H9 (cell line): ENCODE measurements around the gene CTNS. TPM values are rescaled to one million over a fixed set of nuclear protein-coding genes. Genes with fewer than 3 reads are reported as not detected.

Source experiments
- DNase-seq: peaks from one replicate; pipeline ENCODE4 v3.0.0-alpha.2; 2017
- H2AFZ ChIP-seq: one replicate; pipeline ENCODE4 v1.6.1; 2013; ENCODE audit warnings: mild to moderate bottlenecking, low read length, control low read depth, moderate library complexity
- H2AK5ac ChIP-seq: 2 replicates; pipeline ENCODE4 v1.6.1; 2013; ENCODE audit warnings: low read length, control low read depth, mixed read lengths; ENCODE audit not compliant: insufficient read length
- H2BK120ac ChIP-seq: one replicate; pipeline ENCODE4 v1.6.1; 2013; ENCODE audit warnings: low read depth, mild to moderate bottlenecking, low read length, control low read depth, inconsistent platforms; ENCODE audit not compliant: poor library complexity, severe bottlenecking
- H2BK12ac ChIP-seq: 2 replicates; pipeline ENCODE4 v1.6.1; 2013; ENCODE audit warnings: low read length, control low read depth, mixed read lengths, low read depth; ENCODE audit not compliant: insufficient read length
- H2BK15ac ChIP-seq: 2 replicates; pipeline ENCODE4 v1.6.1; 2013; ENCODE audit warnings: low read depth, low read length, control low read depth
- H2BK20ac ChIP-seq: one replicate; pipeline ENCODE4 v1.6.1; 2013; ENCODE audit warnings: low read depth, mild to moderate bottlenecking, low read length, control low read depth, inconsistent platforms; ENCODE audit not compliant: poor library complexity, severe bottlenecking
- H2BK5ac ChIP-seq: 2 replicates; pipeline ENCODE4 v1.6.1; 2013; ENCODE audit warnings: low read length, control low read depth, mixed read lengths; ENCODE audit not compliant: insufficient read length
- H3K14ac ChIP-seq: 2 replicates; pipeline ENCODE4 v1.6.1; 2013; ENCODE audit warnings: low read length, control low read depth; ENCODE audit not compliant: insufficient read depth
- H3K18ac ChIP-seq: 2 replicates; pipeline ENCODE4 v1.6.1; 2013; ENCODE audit warnings: low read depth, mild to moderate bottlenecking, mixed read lengths, low read length, control low read depth; ENCODE audit not compliant: insufficient read length
- H3K23ac ChIP-seq: 2 replicates; pipeline ENCODE4 v1.6.1; 2013; ENCODE audit warnings: low read length, control low read depth, mixed read lengths, low read depth; ENCODE audit not compliant: insufficient read length
- H3K23me2 ChIP-seq: 2 replicates; pipeline ENCODE4 v1.6.1; 2013; ENCODE audit warnings: low read depth, mild to moderate bottlenecking, mixed read lengths, low read length, control low read depth; ENCODE audit not compliant: insufficient read length, poor library complexity, severe bottlenecking
- H3K27ac ChIP-seq: 2 replicates; pipeline ENCODE4 v1.5.1; 2013; ENCODE audit warnings: low read length, control low read depth, mixed read lengths, low read depth; ENCODE audit not compliant: insufficient read length
- H3K27me3 ChIP-seq: 2 replicates; pipeline ENCODE4 v1.6.1; 2013; ENCODE audit warnings: low read length, control low read depth, inconsistent platforms; ENCODE audit not compliant: insufficient read depth
- H3K4ac ChIP-seq: 2 replicates; pipeline ENCODE4 v1.6.1; 2013; ENCODE audit warnings: low read depth, mild to moderate bottlenecking, control low read depth, inconsistent platforms, low read length, moderate library complexity
- H3K4me1 ChIP-seq: 2 replicates; pipeline ENCODE4 v1.6.1; 2013; ENCODE audit warnings: low read length, control low read depth, inconsistent platforms; ENCODE audit not compliant: insufficient read depth
- H3K4me2 ChIP-seq: 2 replicates; pipeline ENCODE4 v1.6.1; 2013; ENCODE audit warnings: low read length, control low read depth, mixed read lengths; ENCODE audit not compliant: insufficient read length, insufficient read depth
- H3K56ac ChIP-seq: 2 replicates; pipeline ENCODE4 v1.6.1; 2013; ENCODE audit warnings: low read depth, mild to moderate bottlenecking, mixed read lengths, low read length, control low read depth; ENCODE audit not compliant: insufficient read length
- H3K79me1 ChIP-seq: 2 replicates; pipeline ENCODE4 v1.6.1; 2013; ENCODE audit warnings: low read depth, mild to moderate bottlenecking, moderate library complexity, low read length, control low read depth, inconsistent platforms; ENCODE audit not compliant: insufficient read depth, poor library complexity, severe bottlenecking
- H3K79me2 ChIP-seq: 2 replicates; pipeline ENCODE4 v1.6.1; 2013; ENCODE audit warnings: low read length, control low read depth, inconsistent platforms; ENCODE audit not compliant: insufficient read depth
- H3K9ac ChIP-seq: 2 replicates; pipeline ENCODE4 v1.6.1; 2013; ENCODE audit warnings: low read length, control low read depth, mixed read lengths; ENCODE audit not compliant: insufficient read length; ENCODE audit errors: extremely low read depth
- H3K9me3 ChIP-seq: one replicate; pipeline ENCODE4 v1.6.1; 2013; ENCODE audit warnings: low read depth, low read length, inconsistent platforms; ENCODE audit not compliant: control insufficient read depth
- H3T11ph ChIP-seq: one replicate; pipeline ENCODE4 v1.6.1; 2013; ENCODE audit warnings: mild to moderate bottlenecking, low read length, control low read depth, inconsistent platforms
- H4K20me1 ChIP-seq: one replicate; pipeline ENCODE4 v1.6.1; 2013; ENCODE audit not compliant: control insufficient read depth, insufficient read length, insufficient read depth
- H4K5ac ChIP-seq: 2 replicates; pipeline ENCODE4 v1.6.1; 2013; ENCODE audit warnings: low read depth, mild to moderate bottlenecking, mixed read lengths, low read length, control low read depth; ENCODE audit not compliant: insufficient read length
- H4K8ac ChIP-seq: replicated peaks from 2 replicates; pipeline ENCODE4 v1.6.1; 2013; ENCODE audit warnings: low read length, control low read depth, mixed read lengths, low read depth; ENCODE audit not compliant: insufficient read length
- H4K91ac ChIP-seq: 2 replicates; pipeline ENCODE4 v1.6.1; 2013; ENCODE audit warnings: low read depth, mild to moderate bottlenecking, moderate library complexity, mixed read lengths, low read length, control low read depth; ENCODE audit not compliant: insufficient read length
- H3K27ac Mint-ChIP-seq, 3 experiments: 2 replicates in 2 of 3; 3 replicates in 1 of 3; pipeline ENCODE4 v1.8.0; 2020 to 2021; ENCODE audit warnings: mixed read lengths in 3 of 3, mild to moderate bottlenecking in 1 of 3, moderate library complexity in 1 of 3
- H3K27me3 Mint-ChIP-seq: 2 replicates; pipeline ENCODE4 v1.8.0; 2021; ENCODE audit warnings: low read depth, mild to moderate bottlenecking, moderate library complexity, mixed read lengths
- H3K36me3 Mint-ChIP-seq, 3 experiments: 2 replicates in 2 of 3; 3 replicates in 1 of 3; pipeline ENCODE4 v1.8.0; 2020 to 2021; ENCODE audit warnings: low read depth in 3 of 3, mixed read lengths in 3 of 3; ENCODE audit not compliant: insufficient read depth in 1 of 3
- H3K4me1 Mint-ChIP-seq, 2 experiments: 2 replicates each; pipeline ENCODE4 v1.8.0; 2020; ENCODE audit warnings: mixed read lengths in 2 of 2
- H3K4me3 Mint-ChIP-seq, 2 experiments: 2 replicates in 1 of 2; 3 replicates in 1 of 2; pipeline ENCODE4 v1.8.0; 2020 to 2021; ENCODE audit warnings: mild to moderate bottlenecking in 2 of 2, mixed read lengths in 2 of 2, moderate library complexity in 1 of 2
- H3K9me3 Mint-ChIP-seq, 2 experiments: 2 replicates in 1 of 2; 3 replicates in 1 of 2; pipeline ENCODE4 v1.8.0; 2020; ENCODE audit warnings: mild to moderate bottlenecking in 2 of 2, mixed read lengths in 2 of 2, moderate library complexity in 1 of 2
- WGBS: extraction: QIAGEN DNeasy Blood & Tissue Kit; methylation state at CpG from one replicate; pipeline ENCODE4 v1.1.7; 2013; ENCODE audit warnings: missing lambda C conversion rate, low lambda C conversion rate, mixed read lengths; ENCODE audit not compliant: insufficient read length; ENCODE audit errors: extremely low coverage; 5-methylcytosine and 5-hydroxymethylcytosine counted together
- total RNA-seq: library from RNA; stranded (reverse); gene quantifications from 2 replicates; pipeline ENCODE4 v1.2.1, GENCODE V29; 2021
- TF ChIP-seq, protein P1 (sequence below): fragments of 200-600 bp; sonication (generic); conservative IDR thresholded peaks from 3 replicates; pipeline ENCODE4 v1.8.0; 2021; ENCODE audit warnings: antibody characterized with exemption, mild to moderate bottlenecking

The CTNS gene
- total RNA-seq, 1 experiment from 2014 or later = 12.8 TPM

DNA sequence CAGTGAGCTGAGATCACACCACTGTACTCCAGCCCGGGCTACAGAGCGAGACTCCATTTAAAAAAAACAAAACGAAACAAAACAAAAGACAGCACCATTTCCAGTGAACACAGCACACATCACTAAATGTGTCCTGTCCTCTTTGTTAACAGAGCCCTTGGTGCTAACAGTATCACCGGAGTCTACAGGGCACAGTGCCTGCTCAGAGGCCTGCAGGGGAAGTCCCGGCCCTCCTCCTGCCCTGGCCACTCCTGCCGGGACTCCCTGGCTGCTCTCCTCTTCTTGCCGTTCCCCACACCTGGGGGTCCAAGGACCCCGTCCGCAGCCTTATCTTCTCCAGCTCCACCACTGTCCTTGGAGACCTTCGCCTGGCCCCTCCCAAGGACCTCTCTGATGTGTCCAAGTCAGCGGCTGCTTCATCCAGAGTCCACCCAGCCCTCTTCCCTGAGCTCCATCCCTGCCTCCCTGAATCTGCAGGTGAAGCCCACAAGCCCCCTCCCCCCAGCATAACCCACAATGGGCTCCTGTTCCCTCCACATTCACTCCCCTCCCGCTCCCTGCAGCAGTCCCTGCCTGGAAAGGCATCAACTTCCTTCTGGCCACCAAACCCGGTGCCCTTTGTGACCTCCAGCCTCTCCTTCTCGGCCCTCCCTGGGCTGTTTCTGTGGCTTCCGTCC lies 35.9 kb upstream of the CTNS start:
- Histone ChIP-seq H3K4me2 (no peak overlapping the region), H3K79me2 (no peaks in the 10 kb centered on the region), H2BK20ac (no peak overlapping the region), H3K23ac (no peak overlapping the region), H3K79me1 (no peaks in the 10 kb centered on the region), H3K18ac (no peak overlapping the region), H4K91ac (no peak overlapping the region), H3K4me1 (no peaks in the 10 kb centered on the region), H3K27ac (no peak overlapping the region), H2AFZ (no peak overlapping the region), H3K9me3 (no peaks in the 10 kb centered on the region), H4K20me1 (no peaks in the 10 kb centered on the region), H3T11ph (no peak overlapping the region), H3K9ac (no peak overlapping the region), H3K4ac (no peak overlapping the region), H3K14ac (no peak overlapping the region), H4K8ac (no peak overlapping the region), H2BK15ac (no peak overlapping the region), H2AK5ac (no peak overlapping the region), H3K23me2 (no peaks in the 10 kb centered on the region), H2BK120ac (no peak overlapping the region), H2BK5ac (no peak overlapping the region), H4K5ac (no peak overlapping the region), H2BK12ac (no peak overlapping the region), H3K27me3 (no peaks in the 10 kb centered on the region; the same call in 1 of the 2 replicates), H3K56ac (no peak overlapping the region)
- Mint-ChIP-seq H3K36me3 (peaks cover 0 to 16% (median 2%) of the 10 kb centered on the region in 3 experiments; a peak in 3 of 7 replicates), H3K27me3 (no peaks in the 10 kb centered on the region), H3K4me1 (no peaks in the 10 kb centered on the region), H3K9me3 (no peaks in the 10 kb centered on the region), H3K4me3 (no peak overlapping the region), H3K27ac (peak overlapping the region in 2 of 3 experiments; percentile 18 to 68; a peak in 3 of 7 replicates)
- TF ChIP-seq, protein P1, sequence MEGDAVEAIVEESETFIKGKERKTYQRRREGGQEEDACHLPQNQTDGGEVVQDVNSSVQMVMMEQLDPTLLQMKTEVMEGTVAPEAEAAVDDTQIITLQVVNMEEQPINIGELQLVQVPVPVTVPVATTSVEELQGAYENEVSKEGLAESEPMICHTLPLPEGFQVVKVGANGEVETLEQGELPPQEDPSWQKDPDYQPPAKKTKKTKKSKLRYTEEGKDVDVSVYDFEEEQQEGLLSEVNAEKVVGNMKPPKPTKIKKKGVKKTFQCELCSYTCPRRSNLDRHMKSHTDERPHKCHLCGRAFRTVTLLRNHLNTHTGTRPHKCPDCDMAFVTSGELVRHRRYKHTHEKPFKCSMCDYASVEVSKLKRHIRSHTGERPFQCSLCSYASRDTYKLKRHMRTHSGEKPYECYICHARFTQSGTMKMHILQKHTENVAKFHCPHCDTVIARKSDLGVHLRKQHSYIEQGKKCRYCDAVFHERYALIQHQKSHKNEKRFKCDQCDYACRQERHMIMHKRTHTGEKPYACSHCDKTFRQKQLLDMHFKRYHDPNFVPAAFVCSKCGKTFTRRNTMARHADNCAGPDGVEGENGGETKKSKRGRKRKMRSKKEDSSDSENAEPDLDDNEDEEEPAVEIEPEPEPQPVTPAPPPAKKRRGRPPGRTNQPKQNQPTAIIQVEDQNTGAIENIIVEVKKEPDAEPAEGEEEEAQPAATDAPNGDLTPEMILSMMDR = no peak
- no CpG with 5 or more reads among the region's 15 CpGs for WGBS
- DNase-seq = no peak
